AG20443 (cell line): ENCODE results near the gene C17orf58.
"Not testable (repeated sequence)": the region's sequence is repeated elsewhere in the genome, so short reads cannot be mapped to it uniquely, and the experiment has no call there.

Experiments used
- DNase-seq: peaks from one replicate; pipeline ENCODE4 v3.0.0; 2012; ENCODE audit warnings: low spot score, mixed read lengths

C17orf58 gene

GRCh38 chr17:68004201-68004600 is 7.9 kb upstream of the C17orf58 start:
- DNase-seq, result no peak

GRCh38 chr17:67999291-67999911 is 3.1 kb upstream of the C17orf58 start:
- DNase-seq, result no peak

GRCh38 chr17:67998466-67998865 is 2.2 kb upstream of the C17orf58 start:
- DNase-seq, result no peak

GRCh38 chr17:67995570-67996263 is 552 bp downstream of the C17orf58 start:
- DNase-seq, result peak; percentile 21

GRCh38 chr17:67994817-67995569 is 1.3 kb downstream of the C17orf58 start:
- peak; percentile 72 for DNase-seq

GRCh38 chr17:67993998-67994361 is 2.3 kb downstream of the C17orf58 start:
- DNase-seq, result no peak

GRCh38 chr17:67993153-67993997 is 2.9 kb downstream of the C17orf58 start:
- DNase-seq, result peak; percentile 94

- DNase-seq, result no peak
These were observed 3.6 kb downstream of the C17orf58 start for GRCh38 chr17:67992548-67993152.

GRCh38 chr17:67990909-67991308 is 5.4 kb downstream of the C17orf58 start:
- no peak for DNase-seq

GRCh38 chr17:67983383-67983688 is 12.9 kb downstream of the C17orf58 start:
- no peak for DNase-seq

- no peak for DNase-seq
These were observed 13.4 kb downstream of the C17orf58 start for GRCh38 chr17:67982686-67983382.

GRCh38 chr17:67982034-67982640 is 14.1 kb downstream of the C17orf58 start:
- no peak for DNase-seq

- not testable (repeated sequence) for DNase-seq
These were observed 15.4 kb downstream of the C17orf58 start for GRCh38 chr17:67980883-67981282.

GRCh38 chr17:67980456-67980855 is 15.8 kb downstream of the C17orf58 start:
- DNase-seq, result no peak

- not testable (repeated sequence) for DNase-seq
These were observed 20.0 kb downstream of the C17orf58 start for GRCh38 chr17:67976306-67976705.

GRCh38 chr17:67974598-67975066 is 21.6 kb downstream of the C17orf58 start:
- no peak for DNase-seq

GRCh38 chr17:67974185-67974584 is 22.1 kb downstream of the C17orf58 start:
- DNase-seq, result no peak

GRCh38 chr17:67970783-67971182 is 25.5 kb downstream of the C17orf58 start:
- no peak for DNase-seq

- DNase-seq, result peak; percentile 37
These were observed 33.1 kb downstream of the C17orf58 start for GRCh38 chr17:67963145-67963572.

GRCh38 chr17:67962156-67962555 is 34.1 kb downstream of the C17orf58 start:
- not testable (repeated sequence) for DNase-seq

GRCh38 chr17:67960276-67960675 is 36.0 kb downstream of the C17orf58 start:
- not testable (repeated sequence) for DNase-seq
